GM20000 (cell line): ENCODE data around the gene CD3E.

Experiments used
- DNase-seq: peaks from one replicate; pipeline ENCODE4 v3.0.0; 2012; ENCODE audit warnings: low spot score
- TF ChIP-seq, protein P1 (sequence below): IDR thresholded peaks from 2 replicates; pipeline ENCODE4 v1.5.1; 2012; ENCODE audit warnings: mild to moderate bottlenecking, control low read depth; ENCODE audit errors: extremely low read depth, missing control alignments

The CD3E gene

DNA sequence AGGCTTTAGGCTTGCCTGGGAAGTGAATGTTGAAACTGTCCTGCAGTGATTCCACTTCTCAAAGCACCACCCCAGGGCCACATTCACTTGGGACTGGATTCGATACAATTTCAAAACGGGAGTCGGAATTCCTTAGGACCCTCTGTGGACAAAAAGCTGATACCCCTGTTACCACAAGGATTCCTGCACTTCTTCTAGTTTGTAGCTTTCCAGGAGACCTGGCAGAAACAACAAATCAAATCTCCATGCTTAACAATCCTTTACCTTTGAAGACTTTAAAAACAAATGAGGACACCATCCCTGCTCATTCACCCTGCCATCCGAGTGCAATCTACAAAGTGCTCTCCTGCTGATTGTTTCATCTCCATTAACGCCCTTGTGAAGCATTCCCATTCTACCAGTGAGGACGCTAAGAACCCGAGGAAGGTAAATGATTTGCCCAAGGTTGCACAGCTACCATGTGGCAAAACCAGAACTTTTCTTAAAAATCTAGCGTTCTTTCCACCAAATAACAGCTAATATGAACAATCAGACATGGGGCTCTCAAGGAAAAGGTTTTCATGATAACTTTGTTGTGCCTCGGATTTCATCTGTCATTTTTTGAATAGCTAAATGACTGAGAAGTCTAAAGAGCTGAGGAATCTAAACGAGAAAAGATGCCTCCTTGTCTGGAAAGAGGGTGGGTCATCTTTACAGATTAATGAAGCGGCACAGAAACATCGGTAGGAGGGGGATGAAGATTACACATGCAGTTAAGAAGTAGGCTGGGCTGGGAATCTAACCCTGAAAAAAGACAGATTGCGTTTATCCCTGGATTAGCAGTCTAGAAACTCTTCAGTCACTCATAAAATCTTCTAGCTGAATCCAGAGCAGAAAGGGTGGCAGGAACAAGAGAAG is 39.7 kb upstream of the CD3E start:
- TF ChIP-seq, protein P1, sequence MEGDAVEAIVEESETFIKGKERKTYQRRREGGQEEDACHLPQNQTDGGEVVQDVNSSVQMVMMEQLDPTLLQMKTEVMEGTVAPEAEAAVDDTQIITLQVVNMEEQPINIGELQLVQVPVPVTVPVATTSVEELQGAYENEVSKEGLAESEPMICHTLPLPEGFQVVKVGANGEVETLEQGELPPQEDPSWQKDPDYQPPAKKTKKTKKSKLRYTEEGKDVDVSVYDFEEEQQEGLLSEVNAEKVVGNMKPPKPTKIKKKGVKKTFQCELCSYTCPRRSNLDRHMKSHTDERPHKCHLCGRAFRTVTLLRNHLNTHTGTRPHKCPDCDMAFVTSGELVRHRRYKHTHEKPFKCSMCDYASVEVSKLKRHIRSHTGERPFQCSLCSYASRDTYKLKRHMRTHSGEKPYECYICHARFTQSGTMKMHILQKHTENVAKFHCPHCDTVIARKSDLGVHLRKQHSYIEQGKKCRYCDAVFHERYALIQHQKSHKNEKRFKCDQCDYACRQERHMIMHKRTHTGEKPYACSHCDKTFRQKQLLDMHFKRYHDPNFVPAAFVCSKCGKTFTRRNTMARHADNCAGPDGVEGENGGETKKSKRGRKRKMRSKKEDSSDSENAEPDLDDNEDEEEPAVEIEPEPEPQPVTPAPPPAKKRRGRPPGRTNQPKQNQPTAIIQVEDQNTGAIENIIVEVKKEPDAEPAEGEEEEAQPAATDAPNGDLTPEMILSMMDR, result no peak
- DNase-seq, result no peak

DNA sequence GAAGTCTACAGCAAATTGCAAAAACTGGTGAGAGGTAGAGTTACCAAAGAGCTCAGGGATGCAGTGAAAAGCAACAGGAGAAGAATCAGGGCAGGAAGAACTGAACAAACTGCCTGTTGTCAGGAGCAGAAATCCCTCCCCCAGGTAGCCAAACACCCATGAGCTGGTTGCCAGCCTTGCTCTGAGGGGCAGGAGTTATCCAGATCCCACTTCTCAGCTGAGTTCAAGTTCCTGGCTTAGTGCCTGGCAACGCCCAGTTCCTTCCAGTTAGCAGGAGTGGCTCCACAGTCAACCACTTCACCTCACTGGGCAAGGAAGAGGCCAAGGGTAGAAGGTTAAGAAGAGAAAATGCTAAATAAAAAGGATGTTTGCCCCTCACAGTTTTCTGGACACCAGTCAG is 38.6 kb upstream of the CD3E start:
- TF ChIP-seq, protein P1, result no peak
- no peak for DNase-seq

DNA sequence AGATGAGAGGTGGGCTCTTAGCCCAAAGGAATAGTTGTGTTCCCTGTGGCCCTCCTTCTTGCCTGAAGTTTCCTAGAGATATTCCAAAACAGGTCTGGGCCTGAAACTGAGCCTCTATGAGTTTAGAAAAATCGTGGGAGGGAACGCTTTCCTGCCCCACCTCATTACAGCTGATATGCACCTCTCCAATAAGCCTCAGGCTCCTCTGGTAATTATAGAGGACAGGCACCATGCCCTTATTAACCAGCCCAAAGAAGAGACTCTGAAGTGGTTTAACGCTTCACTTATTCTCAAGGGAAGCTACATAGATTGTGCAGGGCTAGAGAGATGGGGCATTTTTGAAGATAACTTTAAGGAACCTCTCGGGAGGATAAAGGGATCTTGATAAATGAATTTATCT is 37.0 kb upstream of the CD3E start:
- TF ChIP-seq, protein P1, result no peak
- no peak for DNase-seq

DNA sequence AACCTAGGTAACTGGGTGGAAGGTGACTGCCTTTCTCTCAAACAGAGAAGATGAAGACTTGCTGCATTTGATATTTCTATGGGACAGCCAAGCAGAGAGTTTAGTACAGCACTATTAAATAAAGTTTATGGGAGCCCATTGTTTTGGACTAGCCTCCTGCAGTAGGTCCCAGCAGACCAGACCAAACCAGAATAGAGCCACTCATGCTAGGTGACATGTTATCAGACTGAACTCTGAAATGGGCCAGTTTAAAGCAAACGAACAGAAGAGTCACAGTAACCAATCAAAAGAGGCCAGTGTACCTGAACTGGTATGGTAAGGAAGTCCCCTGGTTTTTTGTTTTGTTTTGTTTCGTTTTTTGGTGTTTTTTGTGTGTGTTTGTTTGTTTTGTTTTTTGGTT is 32.5 kb upstream of the CD3E start:
- DNase-seq, result no peak
- TF ChIP-seq, protein P1, result no peak

DNA sequence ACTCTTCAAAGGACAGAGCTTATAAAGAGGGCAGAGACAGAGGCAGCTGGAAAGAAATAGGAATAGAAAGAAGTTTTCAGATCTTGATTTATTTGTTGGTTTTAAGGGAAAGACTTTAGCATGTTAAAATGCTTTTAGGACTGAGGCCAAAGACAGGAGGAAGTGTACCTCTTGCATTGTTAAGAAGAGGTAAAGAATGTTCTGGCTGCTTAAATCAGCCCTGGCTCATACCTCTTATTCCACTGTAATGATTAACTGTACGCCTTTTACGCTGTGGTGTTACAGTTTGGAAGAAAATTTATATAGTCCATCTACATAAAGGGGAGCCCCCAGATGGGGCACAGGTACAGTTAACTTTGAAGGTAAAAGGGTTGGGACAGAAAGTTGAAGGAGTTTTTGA is 30.3 kb upstream of the CD3E start:
- TF ChIP-seq, protein P1, result no peak
- no peak for DNase-seq

DNA sequence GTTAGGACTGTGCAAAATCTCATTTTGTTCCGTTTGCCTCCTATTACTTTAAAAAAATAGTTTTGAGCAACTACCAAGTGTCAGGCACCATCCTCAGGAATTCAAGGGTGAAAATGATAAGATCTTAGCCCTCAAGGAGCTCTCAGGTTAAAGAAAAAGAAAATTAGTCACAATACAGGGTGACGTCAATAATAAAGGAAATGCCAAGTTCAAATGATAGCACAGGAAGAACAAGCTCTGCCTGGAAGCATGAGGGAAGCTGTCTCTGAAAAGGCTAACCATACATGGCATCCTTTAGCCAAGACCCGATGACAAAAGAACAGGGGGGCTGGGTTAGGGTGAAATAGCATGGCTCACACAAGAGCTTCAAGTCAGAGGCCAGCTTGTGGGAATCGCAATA is 29.4 kb upstream of the CD3E start:
- TF ChIP-seq, protein P1, result no peak
- DNase-seq, result no peak

DNA sequence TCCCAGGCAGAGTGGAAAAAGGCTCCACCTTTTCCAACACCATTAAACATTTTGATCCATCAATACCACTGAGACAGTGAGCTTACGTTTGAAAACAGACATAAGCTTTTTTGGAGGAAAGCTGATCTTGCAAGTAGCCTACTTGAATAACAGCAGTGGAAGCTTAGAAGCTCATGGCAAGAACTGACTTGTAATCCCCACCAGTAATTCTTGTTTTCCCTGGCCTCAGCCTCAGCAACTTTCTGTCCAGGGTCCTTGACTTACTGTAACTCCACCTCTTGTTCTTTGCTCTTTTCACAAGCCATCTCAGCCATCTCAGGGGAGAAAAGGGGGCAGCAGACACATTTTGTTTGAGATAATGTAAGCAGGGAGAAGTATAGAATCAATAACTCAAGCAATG is 28.1 kb upstream of the CD3E start:
- no peak for DNase-seq
- TF ChIP-seq, protein P1, result no peak
